Lung (tissue), 12 donors: ENCODE data around the gene ARID2. TPM values are rescaled to one million over a fixed set of nuclear protein-coding genes. Genes with fewer than 3 reads are reported as not detected.

Experiments used
- ATAC-seq: fragments of 200-7000 bp; cut with Tn5 transposase; one replicate; pipeline ENCODE4 v1.9.1; 2020; ENCODE audit warnings: moderate number of reproducible peaks; ENCODE audit not compliant: insufficient read depth, low FRiP score
- DNase-seq, 3 donors: peaks; one replicate each; pipeline ENCODE4 v3.0.0-alpha.2; 2013 to 2017
- H3K27ac ChIP-seq, 2 donors: one replicate each; pipeline ENCODE4 v1.5.1; 2013; ENCODE audit warnings: mild to moderate bottlenecking in 2 of 2, moderate library complexity in 2 of 2, control low read depth in 1 of 2, inconsistent platforms in 1 of 2, low read depth in 1 of 2, low read length in 1 of 2
- H3K27me3 ChIP-seq, 3 donors: one replicate each; pipeline ENCODE4 v1.5.1; 2013; ENCODE audit warnings: low read length in 2 of 3; ENCODE audit not compliant: control insufficient read depth in 3 of 3, insufficient read depth in 3 of 3
- H3K36me3 ChIP-seq, 4 donors: one replicate each; pipeline ENCODE4 v1.5.1; 2013; ENCODE audit warnings: low read length in 4 of 4, mild to moderate bottlenecking in 1 of 4, moderate library complexity in 1 of 4; ENCODE audit not compliant: control insufficient read depth in 4 of 4, insufficient read depth in 4 of 4
- H3K4me1 ChIP-seq, 5 donors: one replicate each; pipeline ENCODE4 v1.5.1; 2013; ENCODE audit warnings: low read length in 5 of 5, mild to moderate bottlenecking in 2 of 5, moderate library complexity in 1 of 5; ENCODE audit not compliant: control insufficient read depth in 5 of 5, insufficient read depth in 5 of 5
- H3K4me3 ChIP-seq: one replicate; pipeline ENCODE4 v1.5.1; 2013; ENCODE audit warnings: mild to moderate bottlenecking, control low read depth, moderate library complexity
- H3K9ac ChIP-seq, 2 donors: one replicate each; pipeline ENCODE4 v1.5.1; 2013; ENCODE audit warnings: low read length in 2 of 2, control low read depth in 1 of 2; ENCODE audit not compliant: insufficient read depth in 1 of 2
- H3K9me3 ChIP-seq, 4 donors: one replicate each; pipeline ENCODE4 v1.5.1; 2013; ENCODE audit warnings: low read length in 3 of 4, mild to moderate bottlenecking in 1 of 4, moderate library complexity in 1 of 4; ENCODE audit not compliant: control insufficient read depth in 4 of 4, insufficient read depth in 3 of 4
- CTCF ChIP-seq: IDR thresholded peaks from 2 replicates; pipeline ENCODE4 v1.5.1; 2012; ENCODE audit warnings: mild to moderate bottlenecking; ENCODE audit errors: control extremely low read depth, extremely low read depth
- WGBS, 2 donors: extraction: QIAGEN DNeasy Blood & Tissue Kit; methylation state at CpG; one replicate each; pipeline ENCODE4 v1.1.7; 2013; 5-methylcytosine and 5-hydroxymethylcytosine counted together
- polyA plus RNA-seq, 2 donors: library from polyadenylated mRNA; stranded (reverse); fragments of 200-250 nt; gene quantifications; one replicate each; pipeline ENCODE4 v1.2.1, GENCODE V29; 2013
- total RNA-seq, 2 donors: library from RNA; depleted of rRNA in 1 of 2; stranded (reverse); fragments of >200 nt in 1 of 2; gene quantifications; one replicate each; pipeline ENCODE4 v1.2.1, GENCODE V29; 2014 to 2021
- donor health status: control.
- donor health status: control.
- donor health status: Bipolar disorder and iron deficiency.
- donor health status: healthy.
- donor health status: DM: yes; HTN: yes; CAD: no.

The ARID2 gene
- total and polyA plus RNA-seq, 4 donors = 5.3 to 79.2 (median 17.5) TPM

DNA sequence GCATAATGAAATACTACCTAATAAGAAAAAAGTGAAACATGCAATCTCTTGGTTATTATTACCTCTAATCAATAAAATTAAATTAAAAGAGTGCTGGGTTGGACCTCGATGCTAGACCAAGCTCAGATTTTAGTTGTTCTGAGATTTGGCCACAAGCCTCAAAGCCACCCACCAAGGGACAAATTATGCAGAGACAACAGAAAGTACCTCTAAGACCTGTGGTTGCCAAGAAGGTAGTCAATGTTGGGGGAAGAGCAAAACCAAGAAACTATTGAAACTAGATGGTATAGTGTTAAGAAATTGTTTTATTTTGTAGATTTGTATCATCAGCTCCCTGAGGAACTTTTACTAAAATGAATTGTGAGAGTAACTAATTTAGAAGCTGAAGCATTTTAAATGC lies 43.8 kb upstream of the ARID2 start:
- DNase-seq (no peak), ATAC-seq (no peak)
- Histone ChIP-seq H3K36me3 (no peaks in the 10 kb centered on the region), H3K4me3 (no peak overlapping the region), H3K27ac (no peak overlapping the region), H3K27me3 (no peaks in the 10 kb centered on the region), H3K9me3 (no peaks in the 10 kb centered on the region), H3K9ac (no peak overlapping the region), H3K4me1 (no peaks in the 10 kb centered on the region)
- TF ChIP-seq CTCF = no peak
- WGBS, 2 donors = 88 to 100% methylated on average over 1 of the region's 1 CpG

- Histone ChIP-seq H3K9ac (no peak overlapping the region), H3K4me3 (no peak overlapping the region), H3K4me1 (no peaks in the 10 kb centered on the region), H3K36me3 (no peaks in the 10 kb centered on the region), H3K27ac (no peak overlapping the region), H3K27me3 (no peaks in the 10 kb centered on the region), H3K9me3 (no peaks in the 10 kb centered on the region)
- ATAC-seq = no peak
- WGBS, 2 donors = 96 to 98% methylated on average over 1 of the region's 1 CpG
- no peak for TF ChIP-seq CTCF
- DNase-seq = no peak
Observed at GRCh38 chr12:45687081-45688015, 42.2 kb upstream of the ARID2 start.

DNA sequence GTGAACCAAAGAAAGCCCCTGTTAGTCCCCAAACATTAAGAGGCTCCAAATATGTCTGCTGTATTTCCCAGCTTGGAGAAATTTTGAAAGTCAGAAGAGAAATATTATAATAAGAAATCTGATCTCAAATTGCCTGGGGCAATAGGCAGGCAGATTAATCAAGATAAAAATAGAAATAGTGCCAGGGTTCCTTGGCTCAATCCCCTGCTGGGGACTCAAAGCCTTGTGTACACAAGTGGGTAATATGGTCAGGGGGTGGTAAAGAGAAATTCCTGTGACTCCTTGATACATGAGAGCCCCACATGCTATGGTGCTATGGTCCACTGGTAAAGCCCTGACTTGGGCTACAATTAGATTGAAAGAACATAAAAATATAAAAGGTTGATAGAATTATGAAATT lies 41.3 kb upstream of the ARID2 start:
- no peaks in the 10 kb centered on the region for H3K36me3 ChIP-seq
- no peak for TF ChIP-seq CTCF
- no peak for DNase-seq
- no peak overlapping the region for H3K4me3 ChIP-seq
- H3K9me3 ChIP-seq = no peaks in the 10 kb centered on the region
- H3K4me1 ChIP-seq = no peaks in the 10 kb centered on the region
- no peak overlapping the region for H3K27ac ChIP-seq
- H3K27me3 ChIP-seq = no peaks in the 10 kb centered on the region
- no peak for ATAC-seq
- H3K9ac ChIP-seq = no peak overlapping the region
